ENCODE data around the gene SKI.
"Not testable (repeated sequence)": the region's sequence is repeated elsewhere in the genome, so short reads cannot be mapped to it uniquely, and the experiment has no call there.

GRCh38 chr1:2261476-2262395 is 33.6 kb downstream of the SKI start:
- TF ChIP-seq EZH2 (IDR thresholded peaks at IDR 0.05; ENCODE audit: borderline replicate concordance, low read depth, low read length, severe bottlenecking); CTCF (IDR thresholded peaks at IDR 0.05; ENCODE audit: borderline replicate concordance, extremely low read depth, low read length, poor library complexity, severe bottlenecking): not testable (repeated sequence)
